Transverse colon (tissue), 4 donors: ENCODE data around the gene HHIP.

ENCODE experiments used
- CTCF ChIP-seq, 5 experiments: fragments of 200-600 bp in 3 of 5; fragments of 450-650 bp in 2 of 5; sonication (generic) in 3 of 5; IDR thresholded peaks; 1 replicate in 2 of 5; 2 replicates in 3 of 5; pipeline ENCODE4 v1.5.1; 2016 to 2017; ENCODE audit warnings: antibody characterized with exemption in 5 of 5, inconsistent platforms in 3 of 5, mild to moderate bottlenecking in 2 of 5, moderate library complexity in 1 of 5
- POLR2AphosphoS5 ChIP-seq, 3 donors: sonication (generic); formaldehyde crosslinking; IDR thresholded peaks; one replicate each; pipeline ENCODE4 v1.6.1; 2016; ENCODE audit warnings: antibody characterized with exemption in 3 of 3

GRCh38 chr4:144729175-144729574 lies 83.2 kb downstream of the HHIP start:
- TF ChIP-seq CTCF (IDR thresholded peaks at IDR 0.05) (no peak), POLR2AphosphoS5 (IDR thresholded peaks at IDR 0.05) (no peak)
